Spleen (tissue), 7 donors: ENCODE results near the gene PALD1.

ENCODE experiments used
- POLR2A ChIP-seq, 3 donors: fragments of 450-650 bp; IDR thresholded peaks; one replicate each; pipeline ENCODE4 v1.5.1; 2017; ENCODE audit warnings: antibody characterized with exemption in 3 of 3, mild to moderate bottlenecking in 1 of 3
- TF ChIP-seq, protein P1 (sequence below), 11 experiments: fragments of 200-600 bp in 7 of 11; fragments of 450-650 bp in 4 of 11; sonication (generic) in 4 of 11; IDR thresholded peaks in 8 of 11; conservative IDR thresholded peaks in 3 of 11; 1 replicate in 7 of 11; 2 replicates in 4 of 11; pipeline versions ENCODE4 v1.4.0 to v1.8.0; 2016 to 2021; ENCODE audit warnings: antibody characterized with exemption in 11 of 11, inconsistent platforms in 4 of 11, mild to moderate bottlenecking in 1 of 11
- donor health status: DM: no; HTN: no; CAD: no; lungs with moderate emphysema.
- donor health status: DM: no; HTN: no; CAD: no.
- donor health status: DM: no; HTN: no; CAD: no.

DNA sequence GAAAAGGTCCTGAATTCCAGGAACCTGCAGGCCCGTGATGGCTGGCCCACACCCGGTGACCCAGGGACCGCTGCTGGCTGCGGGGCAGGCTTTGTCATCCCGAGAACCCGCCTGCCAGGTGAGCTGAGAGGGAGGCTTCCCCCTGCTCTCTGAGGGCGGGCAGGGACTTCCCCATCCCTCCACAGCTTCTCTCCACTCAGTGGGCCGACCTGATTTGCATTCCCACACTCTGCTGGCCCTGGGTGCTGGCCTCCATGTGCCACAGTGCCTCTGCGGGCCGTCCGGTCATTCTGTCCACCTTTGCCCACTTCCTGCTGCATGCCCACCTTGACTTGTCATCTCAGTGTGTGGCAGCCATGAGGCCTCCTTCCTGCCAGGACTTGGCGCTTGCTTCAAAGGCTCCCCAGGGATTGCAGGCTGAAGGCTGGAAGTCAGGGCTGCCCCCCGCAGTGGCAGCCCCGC lies 35.3 kb downstream of the PALD1 start:
- TF ChIP-seq, protein P1, sequence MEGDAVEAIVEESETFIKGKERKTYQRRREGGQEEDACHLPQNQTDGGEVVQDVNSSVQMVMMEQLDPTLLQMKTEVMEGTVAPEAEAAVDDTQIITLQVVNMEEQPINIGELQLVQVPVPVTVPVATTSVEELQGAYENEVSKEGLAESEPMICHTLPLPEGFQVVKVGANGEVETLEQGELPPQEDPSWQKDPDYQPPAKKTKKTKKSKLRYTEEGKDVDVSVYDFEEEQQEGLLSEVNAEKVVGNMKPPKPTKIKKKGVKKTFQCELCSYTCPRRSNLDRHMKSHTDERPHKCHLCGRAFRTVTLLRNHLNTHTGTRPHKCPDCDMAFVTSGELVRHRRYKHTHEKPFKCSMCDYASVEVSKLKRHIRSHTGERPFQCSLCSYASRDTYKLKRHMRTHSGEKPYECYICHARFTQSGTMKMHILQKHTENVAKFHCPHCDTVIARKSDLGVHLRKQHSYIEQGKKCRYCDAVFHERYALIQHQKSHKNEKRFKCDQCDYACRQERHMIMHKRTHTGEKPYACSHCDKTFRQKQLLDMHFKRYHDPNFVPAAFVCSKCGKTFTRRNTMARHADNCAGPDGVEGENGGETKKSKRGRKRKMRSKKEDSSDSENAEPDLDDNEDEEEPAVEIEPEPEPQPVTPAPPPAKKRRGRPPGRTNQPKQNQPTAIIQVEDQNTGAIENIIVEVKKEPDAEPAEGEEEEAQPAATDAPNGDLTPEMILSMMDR (IDR thresholded peaks at IDR 0.05 in 8 of 11, conservative IDR thresholded peaks at IDR 0.05 in 3 of 11) = no peak
- no peak for TF ChIP-seq POLR2A (IDR thresholded peaks at IDR 0.05)
